SJCRH30 (cell line): ENCODE results near the gene PNPT1. TPM values are rescaled to one million over a fixed set of nuclear protein-coding genes. Genes with fewer than 3 reads are reported as not detected.

Source experiments
- DNase-seq, 2 experiments: peaks; one replicate each; pipeline ENCODE4 v3.0.0-alpha.2; 2015 to 2020
- H3K27ac ChIP-seq: fragments of 250-450 bp; sonication (Bioruptor Pico); 2 replicates; pipeline ENCODE4 v1.5.1; 2020; ENCODE audit warnings: mild to moderate bottlenecking, moderate library complexity
- H3K27me3 ChIP-seq: fragments of 250-450 bp; sonication (Bioruptor Pico); 2 replicates; pipeline ENCODE4 v1.5.1; 2020; ENCODE audit warnings: mild to moderate bottlenecking, moderate library complexity
- H3K36me3 ChIP-seq: fragments of 250-450 bp; sonication (Bioruptor Pico); 2 replicates; pipeline ENCODE4 v1.5.1; 2020; ENCODE audit warnings: mild to moderate bottlenecking, moderate library complexity
- H3K4me1 ChIP-seq: fragments of 250-450 bp; sonication (Bioruptor Pico); 2 replicates; pipeline ENCODE4 v1.5.1; 2020; ENCODE audit warnings: mild to moderate bottlenecking, moderate library complexity
- H3K4me3 ChIP-seq: fragments of 250-450 bp; sonication (Bioruptor Pico); 2 replicates; pipeline ENCODE4 v1.5.1; 2020; ENCODE audit warnings: mild to moderate bottlenecking, moderate library complexity
- H3K9me3 ChIP-seq: fragments of 250-450 bp; sonication (Bioruptor Pico); replicated peaks from 2 replicates; pipeline ENCODE4 v1.5.1; 2020; ENCODE audit warnings: mild to moderate bottlenecking, moderate library complexity
- total RNA-seq: library from RNA; depleted of rRNA; stranded (reverse); fragments of >200 nt; shearing (Covaris generic); gene quantifications from 2 replicates; pipeline ENCODE4 v1.2.3, GENCODE V29; 2014; rRNA removed

The PNPT1 gene
- total RNA-seq, 1 experiment from 2014 or later, result 67.9 TPM

- H3K36me3 ChIP-seq, result peaks cover 54% of the 10 kb centered on the region
- no peak overlapping the region for H3K27ac ChIP-seq
- no peaks in the 10 kb centered on the region for H3K27me3 ChIP-seq
- H3K4me3 ChIP-seq, result no peak overlapping the region
- no peaks in the 10 kb centered on the region for H3K4me1 ChIP-seq
- no peak for DNase-seq
- H3K9me3 ChIP-seq, result no peaks in the 10 kb centered on the region
These were observed 98.1 kb downstream of the PNPT1 start for GRCh38 chr2:55595536-55595935.

GRCh38 chr2:55592130-55592529, 101.5 kb downstream of the PNPT1 start:
- Histone ChIP-seq H3K27me3 (no peaks in the 10 kb centered on the region), H3K9me3 (no peaks in the 10 kb centered on the region), H3K4me1 (no peaks in the 10 kb centered on the region), H3K27ac (no peak overlapping the region), H3K4me3 (no peak overlapping the region), H3K36me3 (peaks cover 43% of the 10 kb centered on the region)
- DNase-seq, result no peak

- Histone ChIP-seq H3K4me1 (no peaks in the 10 kb centered on the region), H3K4me3 (no peak overlapping the region), H3K9me3 (no peaks in the 10 kb centered on the region), H3K27me3 (no peaks in the 10 kb centered on the region), H3K36me3 (peaks cover 42% of the 10 kb centered on the region), H3K27ac (no peak overlapping the region)
- no peak for DNase-seq
These were observed 102.7 kb downstream of the PNPT1 start for GRCh38 chr2:55590810-55591440.

- Histone ChIP-seq H3K27ac (no peak overlapping the region), H3K27me3 (no peaks in the 10 kb centered on the region), H3K4me3 (no peak overlapping the region), H3K4me1 (no peaks in the 10 kb centered on the region), H3K36me3 (peaks cover 63% of the 10 kb centered on the region), H3K9me3 (no peaks in the 10 kb centered on the region)
- no peak for DNase-seq
These were observed 108.1 kb downstream of the PNPT1 start for GRCh38 chr2:55585451-55586080.

Other genes starting within 250 kb of the PNPT1 start
- 21.3 and 22.1 TPM in 2 replicates for gene CFAP36, start 174.1 kb downstream of the PNPT1 start, total RNA-seq
- gene PPP4R3B, start 76.2 kb downstream of the PNPT1 start, total RNA-seq, result 83.5 and 88.9 TPM in 2 replicates
- 0.06 TPM in 1 of 2 replicates, not detected in the other for gene EFEMP1, start 229.9 kb upstream of the PNPT1 start, total RNA-seq